Measurements from ENCODE around the gene DNAJB2.

DNA sequence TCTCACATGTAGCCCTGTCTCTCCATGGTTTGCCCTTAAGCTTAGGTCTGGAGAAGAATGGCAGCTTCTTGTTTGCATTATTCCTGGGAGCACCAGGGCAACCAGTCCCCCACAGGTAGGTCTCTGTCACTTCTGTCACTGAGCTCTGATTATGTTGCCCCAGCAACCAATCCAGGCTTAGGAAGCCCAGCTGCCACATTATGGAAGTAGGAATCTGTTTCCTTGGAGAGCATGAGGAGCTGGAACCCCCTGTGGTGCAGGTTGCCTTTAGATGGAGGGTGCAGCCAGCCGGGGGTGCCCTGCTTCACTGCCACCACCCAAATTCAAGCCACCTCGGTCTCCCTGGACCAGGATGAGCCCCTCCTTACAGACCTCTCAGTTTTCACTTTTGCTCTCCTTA lies 48.6 kb downstream of the DNAJB2 start:
- TF ChIP-seq, protein P1, sequence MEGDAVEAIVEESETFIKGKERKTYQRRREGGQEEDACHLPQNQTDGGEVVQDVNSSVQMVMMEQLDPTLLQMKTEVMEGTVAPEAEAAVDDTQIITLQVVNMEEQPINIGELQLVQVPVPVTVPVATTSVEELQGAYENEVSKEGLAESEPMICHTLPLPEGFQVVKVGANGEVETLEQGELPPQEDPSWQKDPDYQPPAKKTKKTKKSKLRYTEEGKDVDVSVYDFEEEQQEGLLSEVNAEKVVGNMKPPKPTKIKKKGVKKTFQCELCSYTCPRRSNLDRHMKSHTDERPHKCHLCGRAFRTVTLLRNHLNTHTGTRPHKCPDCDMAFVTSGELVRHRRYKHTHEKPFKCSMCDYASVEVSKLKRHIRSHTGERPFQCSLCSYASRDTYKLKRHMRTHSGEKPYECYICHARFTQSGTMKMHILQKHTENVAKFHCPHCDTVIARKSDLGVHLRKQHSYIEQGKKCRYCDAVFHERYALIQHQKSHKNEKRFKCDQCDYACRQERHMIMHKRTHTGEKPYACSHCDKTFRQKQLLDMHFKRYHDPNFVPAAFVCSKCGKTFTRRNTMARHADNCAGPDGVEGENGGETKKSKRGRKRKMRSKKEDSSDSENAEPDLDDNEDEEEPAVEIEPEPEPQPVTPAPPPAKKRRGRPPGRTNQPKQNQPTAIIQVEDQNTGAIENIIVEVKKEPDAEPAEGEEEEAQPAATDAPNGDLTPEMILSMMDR (conservative IDR thresholded peaks at IDR 0.05 in 1 of 2, IDR thresholded peaks at IDR 0.05 in 1 of 2; ENCODE audit: extremely low read depth in 1 of 2, insufficient read depth in 1 of 2, low read depth in 1 of 2, low read length in 2 of 2) = no peak
- no peak for TF ChIP-seq EZH2 (IDR thresholded peaks at IDR 0.05; ENCODE audit: borderline replicate concordance, low read length)
